ENCODE data around the gene MROH7. TPM values are rescaled to one million over a fixed set of nuclear protein-coding genes. Genes with fewer than 3 reads are reported as not detected.

The MROH7 gene
- total and polyA plus RNA-seq, 9 of the 15 experiments (the other 6 are each of a cell fraction or from before 2014, with no cell fraction given), result not detected

- Histone ChIP-seq H3K79me2 (ENCODE audit: control insufficient read depth, insufficient read depth, low read length) (no peaks in the 10 kb centered on the region), H2AFZ (ENCODE audit: low read depth, low read length) (no peak overlapping the region), H3K9ac (ENCODE audit: insufficient read depth in 1 of 2, low read depth in 2 of 2, low read length in 2 of 2) (0 out of 4 replicates have a peak overlapping the region, but pooled peaks of 1 of the 2 experiments have one; percentile 37), H3K9me3 (replicated peaks; ENCODE audit: control insufficient read depth, insufficient read depth, low read depth, low read length) (no peaks in the 10 kb centered on the region), H3K27me3 (ENCODE audit: control insufficient read depth in 2 of 2, insufficient read depth in 2 of 2, low read length in 2 of 2) (peaks cover 40 to 60% of the 10 kb centered on the region in 2 experiments), H3K9me1 (ENCODE audit: control insufficient read depth, insufficient read depth, low read length) (no peaks in the 10 kb centered on the region), H3K4me2 (ENCODE audit: insufficient read depth, low read length) (no peak overlapping the region), H3K36me3 (ENCODE audit: control insufficient read depth, insufficient read depth, low read length) (no peaks in the 10 kb centered on the region), H3K27ac (ENCODE audit: extremely low read depth, low read depth, low read length) (no peak overlapping the region), H3K4me1 (replicated peaks in 1 of 2; ENCODE audit: control insufficient read depth in 2 of 2, insufficient read depth in 2 of 2, low read length in 2 of 2) (no peaks in the 10 kb centered on the region), H3K4me3 (no peak overlapping the region), H4K20me1 (replicated peaks; ENCODE audit: control insufficient read depth, insufficient read depth, low read length) (no peaks in the 10 kb centered on the region)
- BruUV-seq (replicated peaks), result no TSS peak
- WGBS (ENCODE audit: insufficient coverage, low coverage, missing lambda C conversion rate), result 4% methylated on average over 8 of the region's 8 CpGs
- ATAC-seq (no peak), FAIRE-seq (no peak), DNase-seq (ENCODE audit: extremely low read depth in 1 of 4, low spot score in 3 of 4) (no peak)
- intact Hi-C loops (cut with micrococcal nuclease) (no loop called here), in situ Hi-C loops (cut with MboI) (loop anchor here (10.0 kb wide), 1 partner anchor 314 kb away; the partner anchor contains the start of gene BSND)
- CTCF ChIA-PET (ENCODE audit: low intra/inter-chr PET ratio), result no interaction called here
- POLR2A ChIA-PET, result no interaction called here
- no peak for TF ChIP-seq THAP7 (CRISPR knock-in tag; IDR thresholded peaks at IDR 0.05)
- no peak for TF ChIP-seq ZNF274 (IDR thresholded peaks at IDR 0.05; ENCODE audit: borderline replicate concordance, low read depth, low read length)
- no peak for TF ChIP-seq TBL1XR1 (IDR thresholded peaks at IDR 0.05; ENCODE audit: low read length in 2 of 2)
- TF ChIP-seq, protein P1, sequence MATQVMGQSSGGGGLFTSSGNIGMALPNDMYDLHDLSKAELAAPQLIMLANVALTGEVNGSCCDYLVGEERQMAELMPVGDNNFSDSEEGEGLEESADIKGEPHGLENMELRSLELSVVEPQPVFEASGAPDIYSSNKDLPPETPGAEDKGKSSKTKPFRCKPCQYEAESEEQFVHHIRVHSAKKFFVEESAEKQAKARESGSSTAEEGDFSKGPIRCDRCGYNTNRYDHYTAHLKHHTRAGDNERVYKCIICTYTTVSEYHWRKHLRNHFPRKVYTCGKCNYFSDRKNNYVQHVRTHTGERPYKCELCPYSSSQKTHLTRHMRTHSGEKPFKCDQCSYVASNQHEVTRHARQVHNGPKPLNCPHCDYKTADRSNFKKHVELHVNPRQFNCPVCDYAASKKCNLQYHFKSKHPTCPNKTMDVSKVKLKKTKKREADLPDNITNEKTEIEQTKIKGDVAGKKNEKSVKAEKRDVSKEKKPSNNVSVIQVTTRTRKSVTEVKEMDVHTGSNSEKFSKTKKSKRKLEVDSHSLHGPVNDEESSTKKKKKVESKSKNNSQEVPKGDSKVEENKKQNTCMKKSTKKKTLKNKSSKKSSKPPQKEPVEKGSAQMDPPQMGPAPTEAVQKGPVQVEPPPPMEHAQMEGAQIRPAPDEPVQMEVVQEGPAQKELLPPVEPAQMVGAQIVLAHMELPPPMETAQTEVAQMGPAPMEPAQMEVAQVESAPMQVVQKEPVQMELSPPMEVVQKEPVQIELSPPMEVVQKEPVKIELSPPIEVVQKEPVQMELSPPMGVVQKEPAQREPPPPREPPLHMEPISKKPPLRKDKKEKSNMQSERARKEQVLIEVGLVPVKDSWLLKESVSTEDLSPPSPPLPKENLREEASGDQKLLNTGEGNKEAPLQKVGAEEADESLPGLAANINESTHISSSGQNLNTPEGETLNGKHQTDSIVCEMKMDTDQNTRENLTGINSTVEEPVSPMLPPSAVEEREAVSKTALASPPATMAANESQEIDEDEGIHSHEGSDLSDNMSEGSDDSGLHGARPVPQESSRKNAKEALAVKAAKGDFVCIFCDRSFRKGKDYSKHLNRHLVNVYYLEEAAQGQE (IDR thresholded peaks at IDR 0.05; ENCODE audit: borderline replicate concordance), result no peak
- TF ChIP-seq, protein P1 (CRISPR knock-in tag; IDR thresholded peaks at IDR 0.05; ENCODE audit: low read depth), result no peak
- no peak for TF ChIP-seq HDAC8 (tag; IDR thresholded peaks at IDR 0.05)
- TF ChIP-seq LARP7 (IDR thresholded peaks at IDR 0.05), result no peak
- TF ChIP-seq ZEB2 (IDR thresholded peaks at IDR 0.05), result no peak
- TF ChIP-seq CREB5 (CRISPR knock-in tag; IDR thresholded peaks at IDR 0.05), result no peak
- TF ChIP-seq KDM4B (IDR thresholded peaks at IDR 0.05; ENCODE audit: borderline replicate concordance in 2 of 2, low read depth in 1 of 2), result no peak
- TF ChIP-seq PHF21A (IDR thresholded peaks at IDR 0.05; ENCODE audit: borderline replicate concordance, low read depth), result no peak
- no peak for TF ChIP-seq GATAD2A (IDR thresholded peaks at IDR 0.05)
These were observed 38.8 kb downstream of the MROH7 start for GRCh38 chr1:54680387-54680786.
